Measurements from ENCODE around the gene ZSWIM9.
A peak's percentile ranks its signal among the peaks of the same experiment; 100 is the strongest.

DNA sequence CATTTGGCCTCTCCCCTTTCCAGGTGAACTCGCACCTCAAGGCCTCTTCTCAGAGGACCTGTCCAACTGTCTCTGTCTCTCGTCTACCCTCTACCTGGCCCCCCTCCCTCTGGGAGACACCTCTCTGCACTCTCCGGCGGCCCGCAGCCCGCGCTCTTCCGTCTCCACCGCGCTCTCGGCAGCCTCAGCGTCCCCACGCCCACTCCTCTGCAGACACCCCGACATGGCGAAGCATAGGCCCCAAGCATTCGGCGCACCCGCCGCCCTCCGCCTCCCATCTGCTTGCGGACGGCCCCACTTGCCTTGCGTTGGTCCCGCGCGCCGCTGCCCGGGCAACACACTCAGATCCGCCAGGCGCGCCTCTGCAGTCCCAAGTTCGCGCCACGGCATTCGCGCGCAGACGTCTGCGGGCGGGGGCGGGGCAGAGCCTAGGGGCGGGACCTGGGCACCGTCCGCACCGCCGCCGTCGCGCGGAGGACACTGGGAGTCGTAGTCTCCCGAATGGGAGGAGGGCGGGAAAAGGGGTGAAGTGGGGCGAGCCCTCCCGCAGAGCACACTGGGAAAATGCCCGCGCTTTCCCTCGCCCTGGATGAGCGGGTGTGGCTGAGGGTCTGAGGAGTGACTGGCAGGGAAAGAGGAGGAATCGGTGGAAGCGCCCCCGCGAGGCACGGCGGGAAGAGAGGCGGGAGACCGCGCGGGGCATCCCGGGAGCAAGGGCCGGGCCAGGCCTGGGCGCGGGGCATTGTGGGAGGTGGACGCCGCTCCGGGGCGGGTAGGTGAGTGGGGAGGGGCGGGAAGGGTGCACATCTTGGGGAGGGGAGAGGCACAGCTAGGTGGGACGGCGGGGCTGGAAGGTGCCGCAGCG is at the start of gene ZSWIM9, which contains the start of gene LIG1:
- TF ChIP-seq CTCF (IDR thresholded peaks at IDR 0.05), result peak in 7 of 12 donors; percentile 12 to 53 (median 32)
- no peak for TF ChIP-seq POLR2A (IDR thresholded peaks at IDR 0.05)

Measured in heart left ventricle (tissue), 13 donors.